PC-9 (cell line): ENCODE measurements around the gene DUSP16. TPM values are rescaled to one million over a fixed set of nuclear protein-coding genes. Genes with fewer than 3 reads are reported as not detected.
A peak's percentile ranks its signal among the peaks of the same experiment; 100 is the strongest.

Experiments
- BruUV-seq: library from RNA; stranded (reverse); fragments of 400-500 nt; replicated peaks from 2 replicates; lab custom pipeline; 2021; lab: Mats Ljungman, UMichigan
- CTCF ChIA-PET: fragments of 300-600 bp; sonication (Branson Sonifier 250); formaldehyde crosslinking; loops from one replicate; lab custom pipeline; 2022; ENCODE audit warnings: antibody characterized with exemption; lab: Charles Lee
- POLR2A ChIA-PET: fragments of 300-600 bp; sonication (Branson Sonifier 250); formaldehyde crosslinking; loops from one replicate; lab custom pipeline; 2022; ENCODE audit warnings: antibody characterized with exemption; ENCODE audit not compliant: unreplicated experiment; lab: Charles Lee
- DNase-seq, 2 experiments: peaks; one replicate each; pipeline versions ENCODE4 v3.0.0 to v3.0.0-alpha.2; 2015 to 2022; ENCODE audit warnings: mixed read lengths in 1 of 2
- H2AFZ ChIP-seq: fragments of 200-600 bp; sonication (generic); 2 replicates; pipeline ENCODE4 v1.8.1; 2017; ENCODE audit warnings: antibody characterized with exemption
- H3F3A ChIP-seq: fragments of 200-600 bp; sonication (generic); 2 replicates; pipeline ENCODE4 v1.8.1; 2017; ENCODE audit warnings: antibody characterized with exemption, mild to moderate bottlenecking, low read depth; ENCODE audit not compliant: insufficient read depth
- H3K27ac ChIP-seq: fragments of 200-600 bp; sonication (generic); 2 replicates; pipeline ENCODE4 v1.6.1; 2016; ENCODE audit warnings: mixed run types
- H3K27me3 ChIP-seq: fragments of 200-600 bp; sonication (generic); 2 replicates; pipeline ENCODE4 v1.6.1; 2016; ENCODE audit warnings: low read depth, mixed run types; ENCODE audit not compliant: insufficient read depth
- H3K36me3 ChIP-seq: fragments of 200-600 bp; sonication (generic); 2 replicates; pipeline ENCODE4 v1.6.1; 2016; ENCODE audit warnings: low read depth, mixed run types
- H3K4me1 ChIP-seq: fragments of 200-600 bp; sonication (generic); replicated peaks from 2 replicates; pipeline ENCODE4 v1.6.1; 2016; ENCODE audit warnings: mixed run types; ENCODE audit not compliant: insufficient read depth
- H3K4me2 ChIP-seq: fragments of 200-600 bp; sonication (generic); 2 replicates; pipeline ENCODE4 v1.6.1; 2017; ENCODE audit warnings: mixed run types
- H3K4me3 ChIP-seq: fragments of 200-600 bp; sonication (generic); 2 replicates; pipeline ENCODE4 v1.6.1; 2016; ENCODE audit warnings: mixed run types
- H3K79me2 ChIP-seq: fragments of 200-600 bp; sonication (generic); 2 replicates; pipeline ENCODE4 v1.6.1; 2017; ENCODE audit warnings: low read depth, mixed run types
- H3K9me2 ChIP-seq: fragments of 200-600 bp; sonication (generic); 2 replicates; pipeline ENCODE4 v1.8.1; 2017; ENCODE audit warnings: mild to moderate bottlenecking; ENCODE audit not compliant: insufficient read depth
- H3K9me3 ChIP-seq: fragments of 200-600 bp; sonication (generic); 2 replicates; pipeline ENCODE4 v1.8.1; 2016; ENCODE audit warnings: low read depth; ENCODE audit not compliant: insufficient read depth
- H4K20me1 ChIP-seq: fragments of 200-600 bp; sonication (generic); 2 replicates; pipeline ENCODE4 v1.8.1; 2017; ENCODE audit not compliant: insufficient read depth
- CTCF ChIP-seq: fragments of 200-600 bp; sonication (generic); conservative IDR thresholded peaks from 2 replicates; pipeline ENCODE4 v1.6.1; 2017; ENCODE audit warnings: mixed run types, antibody characterized with exemption, mild to moderate bottlenecking, moderate library complexity
- EZH2 ChIP-seq: fragments of 200-600 bp; sonication (generic); IDR thresholded peaks from 2 replicates; pipeline ENCODE4 v1.8.0; 2017; ENCODE audit warnings: antibody characterized with exemption, low read depth
- intact Hi-C: fragments of 100-400 bp; cut with micrococcal nuclease; formaldehyde crosslinking; loops from one replicate; pipeline ENCODE4 v1.10.0; 2022; ENCODE audit not compliant: unreplicated experiment
- total RNA-seq: library from RNA; stranded (reverse); gene quantifications from 2 replicates; pipeline ENCODE4 v1.2.3, GENCODE V29; 2021

Gene DUSP16
- total RNA-seq, 1 experiment from 2014 or later = 24.8 TPM

DNA sequence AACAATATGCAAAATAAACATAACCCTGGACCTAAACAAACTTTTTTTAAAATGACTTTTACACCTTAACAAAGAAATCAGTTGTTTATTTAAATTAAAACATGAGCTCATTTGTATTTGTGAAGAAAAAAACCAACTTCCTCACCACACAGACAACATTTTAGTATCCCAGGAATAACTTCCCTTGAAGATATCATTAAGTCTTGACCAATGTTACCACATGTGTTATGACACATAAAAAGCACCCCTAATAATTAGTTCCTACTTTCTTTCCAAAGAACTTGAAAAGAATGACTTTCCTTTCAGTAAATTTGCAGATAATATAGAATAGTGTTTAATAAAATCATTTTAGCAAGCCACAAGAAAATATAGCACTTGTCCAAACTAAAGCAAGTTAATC, 42.4 kb downstream of the DUSP16 start:
- POLR2A ChIA-PET = no interaction called here

GRCh38 chr12:12519354-12519998, 43.2 kb downstream of the DUSP16 start:
- CTCF ChIA-PET = interaction anchor here (0.6 kb wide), 1 partner anchor 442 kb away, joined by 3 read pairs; no protein-coding TSS in a partner anchor
- no TSS peak for BruUV-seq

More for the DNA sequence above, 42.4 kb downstream of the DUSP16 start:
- TF ChIP-seq EZH2 (no peak), CTCF (no peak)
- Histone ChIP-seq H3K27ac (0 out of 2 replicates have a peak overlapping the region, but pooled peaks have one; percentile 29), H3K9me3 (no peaks in the 10 kb centered on the region), H3F3A (no peaks in the 10 kb centered on the region), H3K36me3 (peaks cover 14% of the 10 kb centered on the region), H2AFZ (no peak overlapping the region), H3K4me2 (no peak overlapping the region), H3K79me2 (no peaks in the 10 kb centered on the region), H3K4me3 (no peak overlapping the region), H3K4me1 (no peaks in the 10 kb centered on the region; the same call in 1 of the 2 replicates), H4K20me1 (no peaks in the 10 kb centered on the region), H3K9me2 (no peaks in the 10 kb centered on the region; the same call in 1 of the 2 replicates), H3K27me3 (no peaks in the 10 kb centered on the region)
- CTCF ChIA-PET = no interaction called here
- intact Hi-C loops = no loop called here
- BruUV-seq = no TSS peak
- no peak for DNase-seq

DNA sequence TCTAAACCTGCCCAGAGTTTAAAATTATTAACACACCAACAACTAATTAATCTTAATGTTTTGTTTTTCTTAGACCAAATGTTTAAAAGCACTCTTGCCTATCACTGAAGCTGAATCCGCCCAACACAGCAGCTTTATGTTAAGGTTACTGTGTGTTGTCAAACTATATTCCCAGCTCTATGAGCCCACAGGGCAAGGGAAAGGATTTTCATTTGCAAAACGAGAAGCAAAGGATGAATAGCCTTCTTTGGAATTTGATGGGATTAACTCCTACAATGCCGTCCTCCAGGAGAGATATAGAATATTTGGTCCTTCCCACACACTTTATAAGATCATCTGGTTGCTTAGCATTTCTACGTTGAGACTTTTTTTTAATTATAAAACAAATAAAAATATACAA, 43.7 kb downstream of the DUSP16 start:
- H3K36me3 ChIP-seq = peaks cover 14% of the 10 kb centered on the region
- no peak overlapping the region for H3K4me2 ChIP-seq
- BruUV-seq = no TSS peak
- DNase-seq = no peak
- H3K4me3 ChIP-seq = no peak overlapping the region
- H4K20me1 ChIP-seq = no peaks in the 10 kb centered on the region; the same call in 1 of the 2 replicates
- no peak for TF ChIP-seq EZH2
- no peak for TF ChIP-seq CTCF
- intact Hi-C loops = no loop called here
- CTCF ChIA-PET = interaction anchor here (0.6 kb wide), 1 partner anchor 441 kb away, joined by 3 read pairs; no protein-coding TSS in a partner anchor
- no peak overlapping the region for H3K27ac ChIP-seq
- no peaks in the 10 kb centered on the region for H3K27me3 ChIP-seq
- H3K9me3 ChIP-seq = no peaks in the 10 kb centered on the region
- POLR2A ChIA-PET = interaction anchor here (0.6 kb wide), 1 partner anchor 14 kb away, joined by 24 read pairs; no protein-coding TSS in a partner anchor
- no peaks in the 10 kb centered on the region for H3F3A ChIP-seq
- H3K9me2 ChIP-seq = no peaks in the 10 kb centered on the region; the same call in 1 of the 2 replicates
- no peak overlapping the region for H2AFZ ChIP-seq
- no peaks in the 10 kb centered on the region for H3K79me2 ChIP-seq
- H3K4me1 ChIP-seq = no peaks in the 10 kb centered on the region; the same call in 1 of the 2 replicates

More at GRCh38 chr12:12519354-12519998, 43.2 kb downstream of the DUSP16 start:
- Histone ChIP-seq H3K79me2 (no peaks in the 10 kb centered on the region), H3K4me2 (no peak overlapping the region), H3K4me1 (no peaks in the 10 kb centered on the region; the same call in 1 of the 2 replicates), H3K9me3 (no peaks in the 10 kb centered on the region), H2AFZ (no peak overlapping the region), H3K9me2 (no peaks in the 10 kb centered on the region; the same call in 1 of the 2 replicates), H4K20me1 (no peaks in the 10 kb centered on the region; the same call in 1 of the 2 replicates), H3K27ac (0 out of 2 replicates have a peak overlapping the region, but pooled peaks have one; percentile 29), H3K36me3 (peaks cover 14% of the 10 kb centered on the region), H3K27me3 (no peaks in the 10 kb centered on the region), H3K4me3 (no peak overlapping the region), H3F3A (no peaks in the 10 kb centered on the region)
- POLR2A ChIA-PET = no interaction called here
- TF ChIP-seq EZH2 (no peak), CTCF (no peak)
- no peak for DNase-seq
- intact Hi-C loops = no loop called here
